ENCODE measurements around the gene MIER3.
A peak's percentile ranks its signal among the peaks of the same experiment; 100 is the strongest.

MIER3 gene

DNA sequence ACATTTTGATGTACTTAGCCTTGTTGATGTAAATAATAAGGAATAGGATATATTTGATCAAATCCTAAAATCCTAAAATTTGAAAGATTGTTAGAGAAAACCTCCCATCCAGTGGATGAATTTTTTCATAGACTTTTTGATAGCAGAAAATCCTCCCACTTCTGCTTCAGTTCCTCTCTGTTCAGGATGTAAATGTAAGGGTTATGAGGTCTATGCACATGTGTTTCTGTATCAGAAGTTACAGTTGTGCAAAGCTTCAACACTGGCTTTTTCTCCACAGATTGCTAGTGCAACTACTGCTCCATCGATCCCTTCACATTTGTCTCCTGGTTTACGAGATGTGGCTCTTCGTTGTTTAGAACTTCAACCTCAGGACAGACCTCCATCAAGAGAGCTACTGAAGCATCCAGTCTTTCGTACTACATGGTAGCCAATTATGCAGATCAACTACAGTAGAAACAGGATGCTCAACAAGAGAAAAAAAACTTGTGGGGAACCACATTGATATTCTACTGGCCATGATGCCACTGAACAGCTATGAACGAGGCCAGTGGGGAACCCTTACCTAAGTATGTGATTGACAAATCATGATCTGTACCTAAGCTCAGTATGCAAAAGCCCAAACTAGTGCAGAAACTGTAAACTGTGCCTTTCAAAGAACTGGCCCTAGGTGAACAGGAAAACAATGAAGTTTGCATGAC is 58.5 kb downstream of the MIER3 start:
- DNase-seq, result no peak

DNA sequence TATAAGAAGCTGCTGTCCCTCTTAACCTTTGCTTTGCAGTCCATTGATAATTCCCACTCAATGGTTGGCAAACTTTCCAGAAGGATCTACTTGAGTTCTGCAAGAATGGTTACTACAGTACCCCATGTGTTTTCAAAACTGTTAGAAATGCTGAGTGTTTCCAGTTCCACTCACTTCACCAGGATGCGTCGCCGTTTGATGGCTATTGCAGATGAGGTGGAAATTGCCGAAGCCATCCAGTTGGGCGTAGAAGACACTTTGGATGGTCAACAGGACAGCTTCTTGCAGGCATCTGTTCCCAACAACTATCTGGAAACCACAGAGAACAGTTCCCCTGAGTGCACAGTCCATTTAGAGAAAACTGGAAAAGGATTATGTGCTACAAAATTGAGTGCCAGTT is 70.4 kb downstream of the MIER3 start:
- DNase-seq, result no peak

DNA sequence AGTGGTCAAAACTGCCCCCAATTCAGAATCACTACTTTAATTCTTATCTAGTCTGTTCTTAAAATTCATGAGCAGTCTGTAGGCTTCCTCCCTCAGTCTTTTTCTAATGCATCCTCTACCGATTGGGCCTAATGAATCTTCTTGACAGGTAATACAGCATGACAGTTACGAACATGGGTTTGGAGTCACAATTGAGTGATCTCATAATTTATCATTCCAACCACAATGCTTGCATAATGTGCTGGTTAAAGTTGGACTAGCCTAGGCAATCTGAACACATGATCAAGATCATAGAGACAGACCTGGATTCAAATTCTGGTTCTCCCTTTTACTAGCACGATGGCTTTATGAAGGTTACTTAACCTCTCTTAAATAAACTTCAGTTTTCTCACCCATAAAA is 75.6 kb downstream of the MIER3 start:
- peak; percentile 60 for DNase-seq

DNA sequence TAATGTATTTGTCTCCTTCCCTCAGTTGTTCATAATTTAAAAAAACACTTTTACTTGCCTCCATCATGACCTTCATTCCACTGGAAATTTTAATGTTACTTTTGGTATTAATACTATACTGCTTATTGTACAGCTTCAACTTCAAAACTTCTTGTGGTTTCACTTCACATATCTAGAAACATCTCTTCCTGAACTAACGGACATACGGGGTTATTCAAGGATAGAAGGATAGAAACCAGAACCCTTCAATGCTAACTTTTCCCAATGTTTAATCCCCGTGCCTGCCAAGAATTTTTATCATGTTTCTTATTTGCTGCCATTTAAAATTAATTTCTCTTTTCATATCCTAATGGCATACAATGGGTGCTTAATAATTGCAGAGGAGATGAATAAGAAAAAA is 78.9 kb downstream of the MIER3 start:
- DNase-seq, result peak; percentile 20

DNA sequence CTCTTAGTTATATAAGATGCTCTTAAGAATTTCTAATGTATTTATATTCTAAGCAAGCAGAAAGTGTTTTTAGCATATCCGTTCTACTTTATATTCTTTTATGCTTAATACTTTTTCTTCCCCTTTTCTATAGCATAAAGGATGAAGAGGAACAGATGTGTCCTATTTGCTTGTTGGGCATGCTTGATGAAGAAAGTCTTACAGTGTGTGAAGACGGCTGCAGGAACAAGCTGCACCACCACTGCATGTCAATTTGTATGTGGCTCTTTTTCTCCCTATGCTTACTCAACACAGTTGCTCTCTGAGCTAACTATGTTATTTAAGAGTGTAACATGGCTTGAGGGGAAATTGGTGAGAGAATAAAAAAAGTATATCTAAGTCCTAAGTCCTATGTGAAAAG is 80.1 kb downstream of the MIER3 start:
- peak; percentile 59 for DNase-seq

Data from hematopoietic multipotent progenitor cell treated with erythropoietin and hydrocortisone succinate and interleukin-3 and kit ligand, for 4 days (in vitro differentiated cells).